ENCODE measurements around the gene HTR3A. TPM values are rescaled to one million over a fixed set of nuclear protein-coding genes. Genes with fewer than 3 reads are reported as not detected.

HTR3A gene
- total and polyA plus RNA-seq, 9 of the 15 experiments (the other 6 are each of a cell fraction or from before 2014, with no cell fraction given) = not detected

DNA sequence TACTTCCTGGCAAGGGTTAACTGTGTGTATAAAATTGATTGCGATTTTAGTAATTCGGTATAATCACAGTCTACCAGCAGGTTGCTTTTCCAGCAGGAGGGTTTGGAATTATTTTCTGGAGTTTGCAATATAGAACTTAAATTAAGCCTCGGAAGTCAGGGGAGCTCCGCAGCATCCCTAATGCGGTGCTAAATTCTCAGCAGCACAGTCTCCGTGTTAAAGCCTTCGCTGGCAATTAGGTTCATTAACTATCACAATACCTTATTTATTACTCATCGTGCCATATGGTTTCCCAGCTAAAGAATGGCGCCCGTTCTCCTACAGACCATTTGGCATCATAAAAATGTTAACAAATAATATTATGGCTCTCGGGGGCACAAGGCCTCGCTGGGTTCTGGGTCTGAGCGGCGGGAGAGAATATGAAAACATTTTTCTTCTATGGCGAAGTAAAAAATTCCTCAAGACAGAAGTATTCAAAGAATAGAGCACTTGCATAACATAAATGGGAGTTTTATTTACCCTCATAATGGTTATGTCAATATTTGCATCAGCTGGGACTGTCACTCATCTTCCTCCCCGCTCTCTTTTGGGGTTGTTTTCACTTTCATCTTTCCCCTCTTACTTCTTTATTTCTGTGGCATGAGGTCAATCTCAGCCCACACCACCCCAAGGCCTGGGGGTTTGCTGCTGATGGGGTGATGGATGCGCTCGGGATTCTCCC, 56.5 kb downstream of the HTR3A start:
- Histone ChIP-seq H3K9me1 (ENCODE audit: control insufficient read depth, insufficient read depth, low read length) (no peaks in the 10 kb centered on the region), H3K4me3 (no peak overlapping the region), H2AFZ (ENCODE audit: low read depth, low read length) (no peak overlapping the region), H3K27ac (ENCODE audit: extremely low read depth, low read depth, low read length) (no peak overlapping the region), H3K9me3 (replicated peaks; ENCODE audit: control insufficient read depth, insufficient read depth, low read depth, low read length) (no peaks in the 10 kb centered on the region), H3K79me2 (ENCODE audit: control insufficient read depth, insufficient read depth, low read length) (no peaks in the 10 kb centered on the region), H4K20me1 (replicated peaks; ENCODE audit: control insufficient read depth, insufficient read depth, low read length) (peaks cover 7% of the 10 kb centered on the region; the same call in 1 of the 2 replicates), H3K9ac (ENCODE audit: insufficient read depth in 1 of 2, low read depth in 2 of 2, low read length in 2 of 2) (no peak overlapping the region), H3K27me3 (ENCODE audit: control insufficient read depth in 2 of 2, insufficient read depth in 2 of 2, low read length in 2 of 2) (peaks cover 13 to 51% of the 10 kb centered on the region in 2 experiments; a peak in 4 of 5 replicates), H3K4me2 (ENCODE audit: insufficient read depth, low read length) (no peak overlapping the region), H3K4me1 (replicated peaks in 1 of 2; ENCODE audit: control insufficient read depth in 2 of 2, insufficient read depth in 2 of 2, low read length in 2 of 2) (peaks cover 0 to 5% of the 10 kb centered on the region in 2 experiments; a peak in 1 of 5 replicates), H3K36me3 (ENCODE audit: control insufficient read depth, insufficient read depth, low read length) (no peaks in the 10 kb centered on the region)
- BruUV-seq (replicated peaks) = no TSS peak
- 0 out of 2 replicates have a peak, but pooled peaks have one; percentile 6 for TF ChIP-seq PKNOX1 (IDR thresholded peaks at IDR 0.05)
- no peak for TF ChIP-seq GABPB2 (CRISPR knock-in tag; conservative IDR thresholded peaks at IDR 0.05)
- POLR2A ChIA-PET = no interaction called here
- DNase-seq (ENCODE audit: extremely low read depth in 1 of 4, low spot score in 3 of 4) (no peak), ATAC-seq (no peak), FAIRE-seq (no peak)
- in situ Hi-C loops (cut with MboI) (loop anchor here (25.0 kb wide), 1 partner anchor 731 kb away; no protein-coding TSS in a partner anchor), intact Hi-C loops (cut with micrococcal nuclease) (no loop called here)
- WGBS (ENCODE audit: insufficient coverage, low coverage, missing lambda C conversion rate) = under 1% methylated on average over 18 of the region's 18 CpGs
- CTCF ChIA-PET (ENCODE audit: low intra/inter-chr PET ratio) = interaction anchor here (0.6 kb wide), 1 partner anchor 227 kb away, joined by 3 read pairs; no protein-coding TSS in a partner anchor

GRCh38 chr11:114031967-114032320, 57.0 kb downstream of the HTR3A start:
- peaks cover 7% of the 10 kb centered on the region; the same call in 1 of the 2 replicates for H4K20me1 ChIP-seq (replicated peaks; ENCODE audit: control insufficient read depth, insufficient read depth, low read length)
- FAIRE-seq = no peak
- in situ Hi-C loops (cut with MboI) (loop anchor here (25.0 kb wide), 1 partner anchor 730 kb away; no protein-coding TSS in a partner anchor), intact Hi-C loops (cut with micrococcal nuclease) (no loop called here)
- ChIA-PET CTCF (ENCODE audit: low intra/inter-chr PET ratio) (interaction anchor here (0.6 kb wide), 1 partner anchor 228 kb away, joined by 3 read pairs; no protein-coding TSS in a partner anchor), POLR2A (no interaction called here)
- DNase-seq (ENCODE audit: extremely low read depth in 1 of 4, low spot score in 3 of 4) = no peak
- WGBS (ENCODE audit: insufficient coverage, low coverage, missing lambda C conversion rate) = 1% methylated on average over 5 of the region's 5 CpGs
- peaks cover 0 to 6% of the 10 kb centered on the region in 2 experiments; a peak in 1 of 5 replicates for H3K4me1 ChIP-seq (replicated peaks in 1 of 2; ENCODE audit: control insufficient read depth in 2 of 2, insufficient read depth in 2 of 2, low read length in 2 of 2)
- no peaks in the 10 kb centered on the region for H3K9me3 ChIP-seq (replicated peaks; ENCODE audit: control insufficient read depth, insufficient read depth, low read depth, low read length)
- H3K79me2 ChIP-seq (ENCODE audit: control insufficient read depth, insufficient read depth, low read length) = no peaks in the 10 kb centered on the region
- no peak overlapping the region for H3K9ac ChIP-seq (ENCODE audit: insufficient read depth in 1 of 2, low read depth in 2 of 2, low read length in 2 of 2)
- H3K27me3 ChIP-seq (ENCODE audit: control insufficient read depth in 2 of 2, insufficient read depth in 2 of 2, low read length in 2 of 2) = peaks cover 13 to 51% of the 10 kb centered on the region in 2 experiments; a peak in 4 of 5 replicates
- no peak overlapping the region for H3K27ac ChIP-seq (ENCODE audit: extremely low read depth, low read depth, low read length)
- H3K4me2 ChIP-seq (ENCODE audit: insufficient read depth, low read length) = no peak overlapping the region
- H3K9me1 ChIP-seq (ENCODE audit: control insufficient read depth, insufficient read depth, low read length) = no peaks in the 10 kb centered on the region
- H2AFZ ChIP-seq (ENCODE audit: low read depth, low read length) = no peak overlapping the region
- BruUV-seq (replicated peaks) = no TSS peak
- ATAC-seq = no peak
- H3K36me3 ChIP-seq (ENCODE audit: control insufficient read depth, insufficient read depth, low read length) = no peaks in the 10 kb centered on the region
- H3K4me3 ChIP-seq = no peak overlapping the region
- TF ChIP-seq CBX8 (IDR thresholded peaks at IDR 0.05; ENCODE audit: borderline replicate concordance, extremely low read depth, low read depth, low read length, poor library complexity, severe bottlenecking) (no peak), SRSF1 (IDR thresholded peaks at IDR 0.05; ENCODE audit: low read depth, low read length) (no peak), ZNF76 (CRISPR knock-in tag; IDR thresholded peaks at IDR 0.05; ENCODE audit: borderline replicate concordance) (no peak), TCF3 (CRISPR knock-in tag; IDR thresholded peaks at IDR 0.05) (no peak), HIVEP1 (CRISPR knock-in tag; IDR thresholded peaks at IDR 0.05) (no peak), BRD4 (IDR thresholded peaks at IDR 0.05) (no peak), ZC3H11A (IDR thresholded peaks at IDR 0.05; ENCODE audit: low read depth, low read length) (no peak), POU5F1 (IDR thresholded peaks at IDR 0.05; ENCODE audit: borderline replicate concordance, low read depth, low read length, partially characterized antibody) (no peak), SMAD4 (CRISPR knock-in tag; conservative IDR thresholded peaks at IDR 0.05) (no peak), CTCF (IDR thresholded peaks at IDR 0.05 in 2 of 3, conservative IDR thresholded peaks at IDR 0.05 in 1 of 3; ENCODE audit: insufficient read depth in 2 of 3, low read depth in 1 of 3, low read length in 3 of 3) (no peak)
